SK-N-SH (cell line): ENCODE measurements around the gene TRMO. TPM values are rescaled to one million over a fixed set of nuclear protein-coding genes. Genes with fewer than 3 reads are reported as not detected.
A peak's percentile ranks its signal among the peaks of the same experiment; 100 is the strongest.

Source experiments
- CTCF ChIA-PET: fragments of 300-600, 350-600 bp; formaldehyde crosslinking; extraction: SDS; loops from one replicate; lab custom pipeline; 2021; lab: Yijun Ruan, JAX
- POLR2A ChIA-PET: fragments of 350-600 bp; sonication (Branson Sonifier 250); formaldehyde crosslinking; extraction: SDS; loops from one replicate; lab custom pipeline; 2020; ENCODE audit warnings: antibody characterized with exemption, inconsistent platforms; lab: Yijun Ruan, JAX
- DNase-seq: peaks from one replicate; pipeline ENCODE4 v3.0.0; 2012
- H2AFZ ChIP-seq: fragments of 200-600 bp; sonication (generic); 2 replicates; pipeline ENCODE4 v1.8.1; 2016; ENCODE audit warnings: antibody characterized with exemption, mild to moderate bottlenecking, low read depth
- H3F3A ChIP-seq: fragments of 200-600 bp; sonication (generic); replicated peaks from 2 replicates; pipeline ENCODE3; 2016; ENCODE audit warnings: antibody characterized with exemption, mild to moderate bottlenecking; ENCODE audit not compliant: insufficient read depth
- H3K27ac ChIP-seq, 2 experiments: fragments of 200-500 bp in 1 of 2; fragments of 200-600 bp in 1 of 2; sonication (Bioruptor generic) in 1 of 2; sonication (generic), shearing (Covaris generic) in 1 of 2; 2 replicates each; pipeline versions ENCODE4 v1.5.1 to v1.6.1; 2014 to 2016; ENCODE audit warnings: low read depth in 2 of 2, inconsistent platforms in 1 of 2, low read length in 1 of 2, mild to moderate bottlenecking in 1 of 2, mixed read lengths in 1 of 2
- H3K27me3 ChIP-seq: fragments of 200-600 bp; sonication (generic), shearing (Covaris generic); 2 replicates; pipeline ENCODE4 v1.6.1; 2016; ENCODE audit warnings: mixed run types; ENCODE audit not compliant: insufficient read depth
- H3K36me3 ChIP-seq, 2 experiments: fragments of 200-500 bp in 1 of 2; fragments of 200-600 bp in 1 of 2; sonication (Bioruptor generic) in 1 of 2; sonication (generic) in 1 of 2; replicated peaks in 1 of 2; 2 replicates each; pipeline versions ENCODE3 to v1.5.1; 2014 to 2016; ENCODE audit warnings: low read length in 1 of 2, mild to moderate bottlenecking in 1 of 2; ENCODE audit not compliant: insufficient read depth in 2 of 2, control insufficient read depth in 1 of 2
- H3K4me1 ChIP-seq, 2 experiments: fragments of 200-500 bp in 1 of 2; fragments of 200-600 bp in 1 of 2; sonication (Bioruptor generic) in 1 of 2; sonication (generic), shearing (Covaris generic) in 1 of 2; 2 replicates each; pipeline versions ENCODE4 v1.5.1 to v1.6.1; 2014 to 2016; ENCODE audit warnings: low read depth in 1 of 2, low read length in 1 of 2, mixed run types in 1 of 2; ENCODE audit not compliant: insufficient read depth in 2 of 2, control insufficient read depth in 1 of 2
- H3K4me2 ChIP-seq: fragments of 200-600 bp; sonication (generic), shearing (Covaris generic); 2 replicates; pipeline ENCODE4 v1.6.1; 2017; ENCODE audit warnings: mixed run types
- H3K4me3 ChIP-seq, 2 experiments: fragments of 200-500 bp in 1 of 2; fragments of 200-600 bp in 1 of 2; sonication (Bioruptor generic) in 1 of 2; sonication (generic), shearing (Covaris generic) in 1 of 2; 2 replicates each; pipeline versions ENCODE4 v1.5.1 to v1.8.1; 2014 to 2016; ENCODE audit warnings: low read depth in 2 of 2, inconsistent platforms in 1 of 2, low read length in 1 of 2, mild to moderate bottlenecking in 1 of 2, mixed read lengths in 1 of 2, moderate library complexity in 1 of 2
- H3K79me2 ChIP-seq: fragments of 200-600 bp; sonication (generic); 2 replicates; pipeline ENCODE4 v1.8.1; 2017; ENCODE audit warnings: mild to moderate bottlenecking; ENCODE audit not compliant: insufficient read depth
- H3K9ac ChIP-seq: fragments of 200-600 bp; sonication (generic); 2 replicates; pipeline ENCODE4 v1.6.1; 2017; ENCODE audit warnings: mixed run types
- H3K9me2 ChIP-seq: fragments of 200-600 bp; sonication (generic); 2 replicates; pipeline ENCODE4 v1.6.1; 2017; ENCODE audit warnings: mixed run types
- H3K9me3 ChIP-seq: fragments of 200-600 bp; sonication (generic); 2 replicates; pipeline ENCODE4 v1.6.1; 2017; ENCODE audit warnings: mixed run types, mild to moderate bottlenecking, moderate library complexity
- H4K20me1 ChIP-seq: fragments of 200-600 bp; sonication (generic); 2 replicates; pipeline ENCODE4 v1.6.1; 2017; ENCODE audit warnings: mild to moderate bottlenecking, mixed run types; ENCODE audit not compliant: insufficient read depth
- CHD2 ChIP-seq: fragments of 150-350 bp; IDR thresholded peaks from 2 replicates; pipeline ENCODE4 v1.6.1; 2018; ENCODE audit warnings: low read length; ENCODE audit not compliant: partially characterized antibody
- EP300 ChIP-seq, 2 experiments: IDR thresholded peaks; 2 replicates each; pipeline versions ENCODE4 v1.4.0 to v1.6.1; 2012; ENCODE audit warnings: borderline replicate concordance in 1 of 2, low read depth in 1 of 2, low read length in 1 of 2
- FOSL2 ChIP-seq: IDR thresholded peaks from 2 replicates; pipeline ENCODE4 v1.4.0; 2012; ENCODE audit warnings: low read depth, mild to moderate bottlenecking, moderate library complexity, borderline replicate concordance
- FOXJ3 ChIP-seq: sonication (generic); formaldehyde crosslinking; IDR thresholded peaks from 2 replicates; pipeline ENCODE4 v1.5.1; 2020; ENCODE audit warnings: mild to moderate bottlenecking, missing genetic modification reagents
- FOXM1 ChIP-seq: IDR thresholded peaks from 2 replicates; pipeline ENCODE4 v1.4.0; 2012; ENCODE audit warnings: low read depth, mild to moderate bottlenecking
- GABPA ChIP-seq: IDR thresholded peaks from 2 replicates; pipeline ENCODE4 v1.4.0; 2012; ENCODE audit warnings: low read depth, mild to moderate bottlenecking
- JUND ChIP-seq: IDR thresholded peaks from 2 replicates; pipeline ENCODE4 v1.4.0; 2012
- MXI1 ChIP-seq: IDR thresholded peaks from 2 replicates; pipeline ENCODE4 v1.6.1; 2012; ENCODE audit warnings: mild to moderate bottlenecking, low read depth, low read length, improper control_type of control experiment
- RAD21 ChIP-seq: IDR thresholded peaks from 2 replicates; pipeline ENCODE4 v1.6.1; 2012; ENCODE audit warnings: mild to moderate bottlenecking, low read length
- RCOR1 ChIP-seq: fragments of 150-350 bp; IDR thresholded peaks from 2 replicates; pipeline ENCODE4 v1.6.1; 2017; ENCODE audit warnings: antibody characterized with exemption, low read length
- SIN3A ChIP-seq: IDR thresholded peaks from 2 replicates; pipeline ENCODE4 v1.6.1; 2012; ENCODE audit warnings: low read depth, mild to moderate bottlenecking, low read length, moderate library complexity, borderline replicate concordance
- SMC3 ChIP-seq: IDR thresholded peaks from 2 replicates; pipeline ENCODE4 v1.6.1; 2012; ENCODE audit warnings: low read depth, low read length, improper control_type of control experiment
- YY1 ChIP-seq: IDR thresholded peaks from 2 replicates; pipeline ENCODE4 v1.4.0; 2012; ENCODE audit warnings: low read depth, mild to moderate bottlenecking
- WGBS: methylation state at CpG from one replicate; pipeline ENCODE4 v1.1.6; 2017; ENCODE audit warnings: low lambda C conversion rate; 5-methylcytosine and 5-hydroxymethylcytosine counted together
- polyA plus RNA-seq, 3 experiments: library from polyadenylated mRNA; depleted of rRNA; stranded (reverse); fragments of >200 nt; gene quantifications; 2 replicates each; pipeline ENCODE4 v1.2.3, GENCODE V29; 2012
- TF ChIP-seq, protein P1 (sequence below): IDR thresholded peaks from 2 replicates; pipeline ENCODE4 v1.4.0; 2012; ENCODE audit warnings: low read depth, borderline replicate concordance
- TF ChIP-seq, protein P2 (sequence below): IDR thresholded peaks from 2 replicates; pipeline ENCODE4; 2012
- TF ChIP-seq, protein P3 (sequence below): IDR thresholded peaks from 2 replicates; pipeline ENCODE4 v1.4.0; 2012; ENCODE audit warnings: low read depth, borderline replicate concordance
- TF ChIP-seq, protein P4 (sequence below): IDR thresholded peaks from 2 replicates; pipeline ENCODE4 v1.6.1; 2012; ENCODE audit warnings: mild to moderate bottlenecking, low read depth, low read length, moderate library complexity
- TF ChIP-seq, protein P5 (sequence below): fragments of 150-350 bp; IDR thresholded peaks from 2 replicates; pipeline ENCODE4 v1.6.1; 2016; ENCODE audit warnings: mild to moderate bottlenecking, low read depth, low read length

The TRMO gene
- polyA plus RNA-seq, 1 of the 3 experiments (the other 2 are of a cell fraction), result 8.1 TPM

DNA sequence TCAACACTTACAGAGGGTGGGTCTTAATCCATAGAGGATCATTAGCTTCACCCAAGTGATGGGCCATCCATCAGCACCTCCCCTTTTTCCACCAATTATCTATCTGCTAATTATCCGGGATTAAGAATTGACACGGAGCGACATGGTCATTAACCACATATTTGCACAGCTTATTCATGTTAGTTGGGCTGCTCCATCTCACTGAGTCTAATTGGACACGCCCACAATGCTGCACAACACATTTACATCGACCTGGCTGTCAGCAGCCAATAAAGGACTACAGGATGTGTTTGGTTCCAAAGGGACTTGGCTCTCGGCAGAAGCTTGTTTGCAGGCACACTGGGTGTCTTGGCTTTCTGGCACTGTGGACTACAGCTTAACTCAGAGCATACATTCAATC lies 47.7 kb downstream of the TRMO start (continued):
- no peak for TF ChIP-seq GABPA
- TF ChIP-seq SIN3A, result no peak

DNA sequence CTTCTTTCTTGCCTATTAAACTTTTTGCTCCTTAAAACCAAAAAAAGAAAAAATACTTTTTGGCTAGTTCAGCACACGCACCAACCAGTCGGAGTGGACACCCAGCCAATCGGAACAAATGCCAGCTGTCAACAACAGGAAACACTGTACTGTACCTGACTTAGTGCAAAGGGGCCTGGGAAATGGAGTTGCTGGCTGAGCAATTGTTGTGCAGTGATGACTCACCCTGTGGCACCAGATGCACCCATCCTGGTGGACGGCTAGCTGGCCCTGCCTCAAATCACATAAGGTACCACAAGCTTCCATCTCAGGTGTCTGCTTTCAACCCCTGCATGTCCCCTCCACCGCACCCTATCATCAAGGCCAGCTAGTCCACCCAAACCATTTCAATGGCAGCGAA lies 48.4 kb downstream of the TRMO start:
- CTCF ChIA-PET, result interaction anchor here (0.6 to 1.2 kb wide), 2 partner anchors 27 to 69 kb away, joined by 3 read pairs; no protein-coding TSS in a partner anchor
- H3K9me2 ChIP-seq, result no peaks in the 10 kb centered on the region
- H3K4me1 ChIP-seq, result peaks cover 0 to 3% of the 10 kb centered on the region in 2 experiments; a peak in 1 of 4 replicates
- H3K9ac ChIP-seq, result no peak overlapping the region
- H3K79me2 ChIP-seq, result no peaks in the 10 kb centered on the region
- H3K9me3 ChIP-seq, result no peaks in the 10 kb centered on the region
- POLR2A ChIA-PET, result no interaction called here
- WGBS, result 55% methylated on average over 6 of the region's 6 CpGs
- H3K4me3 ChIP-seq, result no peak overlapping the region
- no peak for DNase-seq
- H2AFZ ChIP-seq, result no peak overlapping the region
- H3K4me2 ChIP-seq, result no peak overlapping the region
- peaks cover 20% of the 10 kb centered on the region for H3F3A ChIP-seq
- H3K27me3 ChIP-seq, result no peaks in the 10 kb centered on the region
- no peaks in the 10 kb centered on the region for H3K36me3 ChIP-seq
- TF ChIP-seq JUND (peak; percentile 27; the same call in 1 of the 2 replicates), SMC3 (no peak), MXI1 (no peak), RCOR1 (no peak), EP300 (IDR thresholded peaks at IDR 0.05; ENCODE audit: borderline replicate concordance in 1 of 2, low read depth in 1 of 2, low read length in 1 of 2) (no peak), FOSL2 (peak; percentile 63; the same call in 1 of the 2 replicates)
- TF ChIP-seq, protein P1, sequence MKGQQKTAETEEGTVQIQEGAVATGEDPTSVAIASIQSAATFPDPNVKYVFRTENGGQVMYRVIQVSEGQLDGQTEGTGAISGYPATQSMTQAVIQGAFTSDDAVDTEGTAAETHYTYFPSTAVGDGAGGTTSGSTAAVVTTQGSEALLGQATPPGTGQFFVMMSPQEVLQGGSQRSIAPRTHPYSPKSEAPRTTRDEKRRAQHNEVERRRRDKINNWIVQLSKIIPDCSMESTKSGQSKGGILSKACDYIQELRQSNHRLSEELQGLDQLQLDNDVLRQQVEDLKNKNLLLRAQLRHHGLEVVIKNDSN, result no peak
- H3K27ac ChIP-seq, result no peak overlapping the region
- H4K20me1 ChIP-seq, result no peaks in the 10 kb centered on the region

DNA sequence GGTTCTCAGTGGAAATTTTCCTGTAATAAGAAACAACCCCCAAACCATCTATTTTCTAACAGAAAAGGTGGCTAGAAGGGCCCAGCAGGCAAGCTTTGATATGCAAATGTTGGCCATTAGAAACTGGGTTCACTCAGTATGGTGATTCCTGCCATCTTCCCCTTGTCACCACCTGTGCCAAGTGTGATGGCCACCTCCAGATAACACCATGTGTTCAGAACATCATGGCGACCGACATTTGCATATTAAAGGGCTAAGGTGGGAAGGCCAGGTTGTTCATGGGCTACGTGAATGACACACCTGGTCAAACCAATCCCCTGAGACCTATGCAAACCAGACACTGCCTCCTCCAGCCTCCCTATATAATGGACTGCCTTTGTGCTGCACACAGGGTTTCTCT lies 48.9 kb downstream of the TRMO start:
- 36% methylated on average over 2 of the region's 3 CpGs for WGBS
- Histone ChIP-seq H3K27me3 (no peaks in the 10 kb centered on the region), H3K79me2 (no peaks in the 10 kb centered on the region), H3K9me3 (no peaks in the 10 kb centered on the region), H3K4me2 (no peak overlapping the region), H3K4me3 (no peak overlapping the region), H4K20me1 (no peaks in the 10 kb centered on the region), H3K27ac (no peak overlapping the region), H2AFZ (no peak overlapping the region), H3K9ac (no peak overlapping the region), H3K9me2 (no peaks in the 10 kb centered on the region), H3F3A (peaks cover 20% of the 10 kb centered on the region), H3K4me1 (peaks cover 0 to 3% of the 10 kb centered on the region in 2 experiments; a peak in 1 of 4 replicates), H3K36me3 (no peaks in the 10 kb centered on the region)
- DNase-seq, result no peak
- POLR2A ChIA-PET, result no interaction called here
- CTCF ChIA-PET, result interaction anchor here (1.2 kb wide), 1 partner anchor 28 kb away, joined by 3 read pairs; no protein-coding TSS in a partner anchor
- TF ChIP-seq FOXJ3 (CRISPR knock-in tag) (no peak), CHD2 (no peak), FOXM1 (no peak), GABPA (no peak), FOSL2 (no peak), YY1 (no peak), RAD21 (no peak)
- TF ChIP-seq, protein P2, sequence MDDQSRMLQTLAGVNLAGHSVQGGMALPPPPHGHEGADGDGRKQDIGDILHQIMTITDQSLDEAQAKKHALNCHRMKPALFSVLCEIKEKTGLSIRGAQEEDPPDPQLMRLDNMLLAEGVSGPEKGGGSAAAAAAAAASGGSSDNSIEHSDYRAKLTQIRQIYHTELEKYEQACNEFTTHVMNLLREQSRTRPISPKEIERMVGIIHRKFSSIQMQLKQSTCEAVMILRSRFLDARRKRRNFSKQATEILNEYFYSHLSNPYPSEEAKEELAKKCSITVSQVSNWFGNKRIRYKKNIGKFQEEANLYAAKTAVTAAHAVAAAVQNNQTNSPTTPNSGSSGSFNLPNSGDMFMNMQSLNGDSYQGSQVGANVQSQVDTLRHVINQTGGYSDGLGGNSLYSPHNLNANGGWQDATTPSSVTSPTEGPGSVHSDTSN, result no peak
- TF ChIP-seq, protein P3, sequence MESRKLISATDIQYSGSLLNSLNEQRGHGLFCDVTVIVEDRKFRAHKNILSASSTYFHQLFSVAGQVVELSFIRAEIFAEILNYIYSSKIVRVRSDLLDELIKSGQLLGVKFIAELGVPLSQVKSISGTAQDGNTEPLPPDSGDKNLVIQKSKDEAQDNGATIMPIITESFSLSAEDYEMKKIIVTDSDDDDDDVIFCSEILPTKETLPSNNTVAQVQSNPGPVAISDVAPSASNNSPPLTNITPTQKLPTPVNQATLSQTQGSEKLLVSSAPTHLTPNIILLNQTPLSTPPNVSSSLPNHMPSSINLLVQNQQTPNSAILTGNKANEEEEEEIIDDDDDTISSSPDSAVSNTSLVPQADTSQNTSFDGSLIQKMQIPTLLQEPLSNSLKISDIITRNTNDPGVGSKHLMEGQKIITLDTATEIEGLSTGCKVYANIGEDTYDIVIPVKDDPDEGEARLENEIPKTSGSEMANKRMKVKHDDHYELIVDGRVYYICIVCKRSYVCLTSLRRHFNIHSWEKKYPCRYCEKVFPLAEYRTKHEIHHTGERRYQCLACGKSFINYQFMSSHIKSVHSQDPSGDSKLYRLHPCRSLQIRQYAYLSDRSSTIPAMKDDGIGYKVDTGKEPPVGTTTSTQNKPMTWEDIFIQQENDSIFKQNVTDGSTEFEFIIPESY, result no peak
- TF ChIP-seq, protein P4, sequence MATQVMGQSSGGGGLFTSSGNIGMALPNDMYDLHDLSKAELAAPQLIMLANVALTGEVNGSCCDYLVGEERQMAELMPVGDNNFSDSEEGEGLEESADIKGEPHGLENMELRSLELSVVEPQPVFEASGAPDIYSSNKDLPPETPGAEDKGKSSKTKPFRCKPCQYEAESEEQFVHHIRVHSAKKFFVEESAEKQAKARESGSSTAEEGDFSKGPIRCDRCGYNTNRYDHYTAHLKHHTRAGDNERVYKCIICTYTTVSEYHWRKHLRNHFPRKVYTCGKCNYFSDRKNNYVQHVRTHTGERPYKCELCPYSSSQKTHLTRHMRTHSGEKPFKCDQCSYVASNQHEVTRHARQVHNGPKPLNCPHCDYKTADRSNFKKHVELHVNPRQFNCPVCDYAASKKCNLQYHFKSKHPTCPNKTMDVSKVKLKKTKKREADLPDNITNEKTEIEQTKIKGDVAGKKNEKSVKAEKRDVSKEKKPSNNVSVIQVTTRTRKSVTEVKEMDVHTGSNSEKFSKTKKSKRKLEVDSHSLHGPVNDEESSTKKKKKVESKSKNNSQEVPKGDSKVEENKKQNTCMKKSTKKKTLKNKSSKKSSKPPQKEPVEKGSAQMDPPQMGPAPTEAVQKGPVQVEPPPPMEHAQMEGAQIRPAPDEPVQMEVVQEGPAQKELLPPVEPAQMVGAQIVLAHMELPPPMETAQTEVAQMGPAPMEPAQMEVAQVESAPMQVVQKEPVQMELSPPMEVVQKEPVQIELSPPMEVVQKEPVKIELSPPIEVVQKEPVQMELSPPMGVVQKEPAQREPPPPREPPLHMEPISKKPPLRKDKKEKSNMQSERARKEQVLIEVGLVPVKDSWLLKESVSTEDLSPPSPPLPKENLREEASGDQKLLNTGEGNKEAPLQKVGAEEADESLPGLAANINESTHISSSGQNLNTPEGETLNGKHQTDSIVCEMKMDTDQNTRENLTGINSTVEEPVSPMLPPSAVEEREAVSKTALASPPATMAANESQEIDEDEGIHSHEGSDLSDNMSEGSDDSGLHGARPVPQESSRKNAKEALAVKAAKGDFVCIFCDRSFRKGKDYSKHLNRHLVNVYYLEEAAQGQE, result no peak
- TF ChIP-seq, protein P5, sequence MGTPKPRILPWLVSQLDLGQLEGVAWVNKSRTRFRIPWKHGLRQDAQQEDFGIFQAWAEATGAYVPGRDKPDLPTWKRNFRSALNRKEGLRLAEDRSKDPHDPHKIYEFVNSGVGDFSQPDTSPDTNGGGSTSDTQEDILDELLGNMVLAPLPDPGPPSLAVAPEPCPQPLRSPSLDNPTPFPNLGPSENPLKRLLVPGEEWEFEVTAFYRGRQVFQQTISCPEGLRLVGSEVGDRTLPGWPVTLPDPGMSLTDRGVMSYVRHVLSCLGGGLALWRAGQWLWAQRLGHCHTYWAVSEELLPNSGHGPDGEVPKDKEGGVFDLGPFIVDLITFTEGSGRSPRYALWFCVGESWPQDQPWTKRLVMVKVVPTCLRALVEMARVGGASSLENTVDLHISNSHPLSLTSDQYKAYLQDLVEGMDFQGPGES, result no peak
